ENCODE measurements around the gene UTP25.
"Not testable (repeated sequence)": the region's sequence is repeated elsewhere in the genome, so short reads cannot be mapped to it uniquely, and the experiment has no call there.

Gene UTP25

DNA sequence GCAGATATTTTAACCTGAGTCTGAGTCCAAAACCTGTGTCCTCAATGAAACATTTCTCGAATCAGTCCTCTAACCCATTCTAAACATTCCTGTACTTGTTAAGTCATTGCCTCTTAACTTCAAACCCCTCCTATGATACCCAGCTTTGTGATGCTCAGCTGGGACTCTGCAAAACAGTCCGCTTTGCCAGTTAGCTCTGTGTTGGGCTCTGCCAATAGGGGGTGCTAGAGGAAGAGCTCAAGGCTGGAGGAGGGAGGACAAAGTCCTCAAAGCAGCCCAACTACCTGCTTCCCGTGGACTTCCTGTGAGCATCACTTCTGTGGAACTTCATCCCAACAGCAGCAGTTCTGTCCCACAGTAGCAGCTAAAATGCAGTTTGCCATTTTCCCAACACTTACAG is 72.2 kb downstream of the UTP25 start:
- DNase-seq (ENCODE audit: extremely low spot score), result peak; percentile 68
- ChIA-PET POLR2A (no interaction called here), CTCF (interaction anchor here (0.5 to 1.6 kb wide), 9 partner anchors 9 to 1176 kb away, joined by 3 to 7 read pairs (median 4); no protein-coding TSS in a partner anchor)
- TF ChIP-seq BHLHE40 (IDR thresholded peaks at IDR 0.05; ENCODE audit: borderline replicate concordance) (no peak), HDGF (IDR thresholded peaks at IDR 0.05; ENCODE audit: borderline replicate concordance) (no peak), CTBP1 (IDR thresholded peaks at IDR 0.05; ENCODE audit: borderline replicate concordance) (no peak)

DNA sequence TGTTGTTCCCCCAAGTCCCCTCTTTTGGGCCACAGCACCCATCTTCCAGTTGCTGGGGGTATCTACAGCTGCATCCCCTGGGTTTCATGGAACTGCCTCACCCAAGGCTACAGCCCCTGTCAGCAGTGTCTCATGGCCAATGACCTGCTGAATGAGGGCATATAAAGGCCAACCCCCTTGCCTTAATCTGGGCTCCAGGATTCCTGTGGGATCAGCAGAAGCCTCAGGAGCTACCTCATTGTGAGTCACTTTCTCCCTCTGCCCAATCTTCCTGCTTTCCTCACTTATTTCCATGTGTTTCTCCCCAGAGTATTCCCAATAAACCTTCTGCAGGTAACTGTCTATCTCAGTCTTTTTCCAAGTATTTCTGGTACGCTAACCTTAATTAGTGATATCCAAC is 73.0 kb downstream of the UTP25 start:
- DNase-seq (ENCODE audit: extremely low spot score), result peak; percentile 5
- TF ChIP-seq FOXM1 (IDR thresholded peaks at IDR 0.05; ENCODE audit: borderline replicate concordance) (no peak), ELF4 (IDR thresholded peaks at IDR 0.05) (no peak), NFRKB (IDR thresholded peaks at IDR 0.05) (no peak), SUZ12 (IDR thresholded peaks at IDR 0.05) (no peak), FOXK2 (IDR thresholded peaks at IDR 0.05) (no peak), BHLHE40 (IDR thresholded peaks at IDR 0.05; ENCODE audit: borderline replicate concordance) (no peak), TARDBP (IDR thresholded peaks at IDR 0.05) (no peak), SP1 (IDR thresholded peaks at IDR 0.05) (no peak)
- TF ChIP-seq, protein P1, sequence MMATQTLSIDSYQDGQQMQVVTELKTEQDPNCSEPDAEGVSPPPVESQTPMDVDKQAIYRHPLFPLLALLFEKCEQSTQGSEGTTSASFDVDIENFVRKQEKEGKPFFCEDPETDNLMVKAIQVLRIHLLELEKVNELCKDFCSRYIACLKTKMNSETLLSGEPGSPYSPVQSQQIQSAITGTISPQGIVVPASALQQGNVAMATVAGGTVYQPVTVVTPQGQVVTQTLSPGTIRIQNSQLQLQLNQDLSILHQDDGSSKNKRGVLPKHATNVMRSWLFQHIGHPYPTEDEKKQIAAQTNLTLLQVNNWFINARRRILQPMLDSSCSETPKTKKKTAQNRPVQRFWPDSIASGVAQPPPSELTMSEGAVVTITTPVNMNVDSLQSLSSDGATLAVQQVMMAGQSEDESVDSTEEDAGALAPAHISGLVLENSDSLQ (IDR thresholded peaks at IDR 0.05), result no peak
- CTCF ChIA-PET, result interaction anchor here (1.4 to 1.6 kb wide), 5 partner anchors 12 to 89 kb away, joined by 4 to 7 read pairs (median 5); no protein-coding TSS in a partner anchor
- POLR2A ChIA-PET, result no interaction called here

DNA sequence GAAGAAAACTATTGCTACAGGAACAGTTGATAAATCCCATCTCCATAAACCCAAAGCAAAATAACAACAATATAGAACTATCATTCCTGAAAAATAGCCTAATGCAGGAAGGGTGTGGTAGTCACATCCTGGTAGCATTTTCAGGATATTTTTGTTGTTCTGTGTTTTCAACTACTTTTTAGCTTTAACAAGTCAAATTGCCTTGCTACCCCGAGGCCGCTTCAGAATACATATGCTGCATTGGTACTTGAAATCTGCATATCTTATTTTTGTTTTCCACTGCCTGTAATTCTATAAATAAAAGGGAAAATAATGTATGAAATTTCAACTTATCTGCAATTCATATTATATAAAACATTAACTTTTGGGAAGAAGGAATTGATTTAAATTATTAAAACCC is 73.4 kb downstream of the UTP25 start:
- ChIA-PET CTCF (interaction anchor here (1.6 kb wide), 1 partner anchor 11 kb away, joined by 6 read pairs; no protein-coding TSS in a partner anchor), POLR2A (no interaction called here)
- peak; percentile 0 for DNase-seq (ENCODE audit: extremely low spot score)
- TF ChIP-seq SP1 (IDR thresholded peaks at IDR 0.05), result no peak
- TF ChIP-seq SUZ12 (IDR thresholded peaks at IDR 0.05), result no peak
- no peak for TF ChIP-seq BHLHE40 (IDR thresholded peaks at IDR 0.05; ENCODE audit: borderline replicate concordance)
- no peak for TF ChIP-seq NFRKB (IDR thresholded peaks at IDR 0.05)
- TF ChIP-seq HDGF (IDR thresholded peaks at IDR 0.05; ENCODE audit: borderline replicate concordance), result no peak
- no peak for TF ChIP-seq ELF4 (IDR thresholded peaks at IDR 0.05)
- TF ChIP-seq FOXM1 (IDR thresholded peaks at IDR 0.05; ENCODE audit: borderline replicate concordance), result no peak
- no peak for TF ChIP-seq ZNF384 (IDR thresholded peaks at IDR 0.05)
- TF ChIP-seq TARDBP (IDR thresholded peaks at IDR 0.05), result no peak
- TF ChIP-seq LEF1 (IDR thresholded peaks at IDR 0.05; ENCODE audit: borderline replicate concordance), result no peak
- TF ChIP-seq L3MBTL2 (conservative IDR thresholded peaks at IDR 0.05), result no peak
- TF ChIP-seq CTBP1 (IDR thresholded peaks at IDR 0.05; ENCODE audit: borderline replicate concordance), result no peak
- TF ChIP-seq ARNT (IDR thresholded peaks at IDR 0.05), result no peak

DNA sequence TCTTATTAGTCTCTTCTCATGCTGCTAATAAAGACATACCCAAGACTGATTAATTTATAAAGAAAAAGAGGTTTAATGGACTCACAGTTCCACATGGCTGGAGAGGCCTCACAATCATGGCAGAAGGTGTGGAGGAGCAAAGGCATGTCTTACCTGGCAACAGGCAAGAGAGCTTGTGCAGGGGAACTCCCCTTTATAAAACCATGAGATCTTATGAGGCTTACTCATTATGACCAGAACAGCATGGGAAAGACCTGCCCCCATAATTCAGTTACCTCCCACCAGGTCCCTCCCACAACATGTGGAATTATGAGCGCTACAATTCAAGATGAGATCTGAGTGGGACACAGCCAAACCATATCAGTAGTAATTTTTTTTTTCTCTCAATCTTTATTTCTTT is 77.0 kb downstream of the UTP25 start:
- DNase-seq (ENCODE audit: extremely low spot score); CTCF ChIA-PET: not testable (repeated sequence)
- POLR2A ChIA-PET, result interaction anchor here (1.1 kb wide), 1 partner anchor 7 kb away, joined by 3 read pairs; no protein-coding TSS in a partner anchor

Measured in HEK293T (cell line).